Esophagus (tissue), 2 donors: ENCODE results near the gene ZBTB47. TPM values are rescaled to one million over a fixed set of nuclear protein-coding genes. Genes with fewer than 3 reads are reported as not detected.

Source experiments
- H3K27ac ChIP-seq, 2 donors: one replicate each; pipeline ENCODE4 v1.5.1; 2013; ENCODE audit warnings: low read depth in 2 of 2, mild to moderate bottlenecking in 2 of 2, inconsistent platforms in 1 of 2, low read length in 1 of 2, moderate library complexity in 1 of 2
- H3K27me3 ChIP-seq, 2 donors: one replicate each; pipeline ENCODE4 v1.6.1; 2013; ENCODE audit warnings: low read length in 2 of 2, control low read depth in 1 of 2, mild to moderate bottlenecking in 1 of 2; ENCODE audit not compliant: insufficient read depth in 2 of 2, control insufficient read depth in 1 of 2
- H3K36me3 ChIP-seq, 2 donors: one replicate each; pipeline ENCODE4 v1.6.1; 2013; ENCODE audit warnings: low read length in 1 of 2; ENCODE audit not compliant: control insufficient read depth in 2 of 2, insufficient read depth in 2 of 2
- H3K4me1 ChIP-seq, 2 donors: one replicate each; pipeline ENCODE4 v1.6.1; 2013; ENCODE audit warnings: low read length in 1 of 2; ENCODE audit not compliant: control insufficient read depth in 2 of 2, insufficient read depth in 2 of 2
- H3K4me3 ChIP-seq, 2 donors: one replicate each; pipeline ENCODE4 v1.5.1; 2013; ENCODE audit warnings: low read length in 2 of 2, mild to moderate bottlenecking in 2 of 2, low read depth in 1 of 2, moderate library complexity in 1 of 2
- H3K9me3 ChIP-seq, 2 donors: one replicate each; pipeline ENCODE4 v1.6.1; 2013; ENCODE audit warnings: mild to moderate bottlenecking in 2 of 2, low read depth in 1 of 2, low read length in 1 of 2, moderate library complexity in 1 of 2; ENCODE audit not compliant: control insufficient read depth in 2 of 2, insufficient read depth in 1 of 2
- WGBS, 2 donors: extraction: QIAGEN DNeasy Blood & Tissue Kit; methylation state at CpG; one replicate each; pipeline ENCODE4 v1.1.7; 2013; 5-methylcytosine and 5-hydroxymethylcytosine counted together
- polyA plus RNA-seq, 2 donors: library from polyadenylated mRNA; stranded (reverse); fragments of 200-250 nt; gene quantifications; one replicate each; pipeline ENCODE4 v1.2.3, GENCODE V29; 2013
- donor health status: healthy with polysubstance abuse.
- donor health status: Bipolar disorder and iron deficiency.

ZBTB47 gene
- 1 to 10 TPM; 3.5 to 6.0 TPM for polyA plus RNA-seq

DNA sequence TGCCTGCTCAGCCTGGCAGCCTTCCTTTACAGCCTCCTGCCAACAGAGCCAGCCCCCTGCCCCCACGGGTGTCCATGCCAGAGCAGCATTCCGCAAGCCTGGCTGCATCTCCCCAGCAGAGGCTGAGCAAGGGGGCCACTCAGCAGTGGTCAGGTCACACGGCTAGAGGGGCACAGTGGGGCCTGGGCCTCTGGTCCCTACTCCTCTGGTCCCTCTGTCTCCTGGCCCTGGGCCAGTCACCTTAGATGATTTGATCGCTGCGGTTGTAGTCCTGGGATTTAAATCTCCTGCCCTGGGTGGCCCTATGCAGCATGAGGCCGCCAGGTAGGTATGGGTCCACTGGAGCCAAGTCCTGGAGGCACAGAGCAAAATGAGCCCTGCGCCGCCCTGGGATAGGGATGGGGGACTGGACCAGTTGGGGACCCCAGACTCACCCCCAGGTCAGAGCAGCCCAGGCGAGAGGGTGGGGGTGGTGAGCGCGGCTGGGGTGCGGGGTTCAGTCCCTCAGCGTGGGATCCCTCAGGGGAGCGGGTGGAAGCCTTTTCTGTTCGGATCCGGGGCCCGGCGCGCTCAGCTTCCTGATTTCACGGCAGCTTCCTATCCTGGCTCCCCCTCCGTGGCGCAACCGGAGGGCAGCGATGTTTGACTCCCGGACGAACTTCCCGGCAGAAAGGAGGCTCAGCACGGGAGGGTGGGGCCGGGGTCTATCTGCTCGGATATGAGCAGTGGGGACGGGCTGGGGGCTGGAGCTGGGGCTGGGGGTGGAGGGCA is at the start of gene ZBTB47:
TSS of gene ZBTB47 (plus strand) at position 138 of the 771 bp plus-strand sequence. CDS start 4,659 bp downstream, outside the sequence.
- peaks cover 23 to 33% of the 10 kb centered on the region in 2 donors for H3K4me1 ChIP-seq
- peak within 1 kb of the TSS; percentile 60 for H3K4me3 ChIP-seq
- H3K36me3 ChIP-seq = peaks cover 0 to 8% of the 10 kb centered on the region in 2 donors
- H3K27me3 ChIP-seq = no peaks in the 10 kb centered on the region
- WGBS, 2 donors = 5 to 6% methylated on average over 29 to 31 of the region's 31 CpGs
- peak within 1 kb of the TSS; percentile 75 to 85 for H3K27ac ChIP-seq
- no peaks in the 10 kb centered on the region for H3K9me3 ChIP-seq

DNA sequence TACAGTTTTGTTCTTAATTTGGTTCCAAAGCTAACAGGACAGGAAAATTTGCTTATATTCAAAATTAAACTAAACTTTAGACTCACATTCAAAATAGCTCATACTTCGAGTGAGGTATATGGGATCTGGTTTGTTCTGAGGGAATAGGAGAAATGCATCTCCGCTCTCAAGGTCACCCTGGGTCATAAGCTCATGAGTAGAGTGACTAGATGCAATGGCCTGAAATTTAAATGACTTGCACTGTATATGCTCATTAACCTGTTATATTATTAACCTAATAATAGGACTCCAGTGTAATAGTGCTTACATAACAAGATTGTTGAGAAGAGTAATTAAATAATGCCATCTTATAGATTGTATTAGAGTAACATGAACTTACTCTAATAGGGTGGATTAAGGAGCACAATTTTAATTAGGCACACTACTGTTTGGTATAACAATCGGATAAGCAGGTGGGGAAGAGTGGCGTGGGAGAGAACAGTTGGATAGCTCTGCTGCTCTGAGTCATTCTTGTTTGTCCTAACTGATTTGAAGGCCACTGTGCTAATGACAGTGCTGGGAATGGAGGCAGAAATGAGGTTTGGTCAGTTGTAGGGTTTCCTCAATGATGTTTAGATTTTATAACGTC is 47.8 kb upstream of the ZBTB47 start:
- H3K4me3 ChIP-seq = no peak overlapping the region
- peaks cover 0 to 3% of the 10 kb centered on the region in 2 donors for H3K4me1 ChIP-seq
- H3K27ac ChIP-seq = no peak overlapping the region
- no peaks in the 10 kb centered on the region for H3K9me3 ChIP-seq
- 57 to 59% methylated on average over 5 of the region's 5 CpGs for WGBS, 2 donors
- H3K36me3 ChIP-seq = no peaks in the 10 kb centered on the region
- no peaks in the 10 kb centered on the region for H3K27me3 ChIP-seq

DNA sequence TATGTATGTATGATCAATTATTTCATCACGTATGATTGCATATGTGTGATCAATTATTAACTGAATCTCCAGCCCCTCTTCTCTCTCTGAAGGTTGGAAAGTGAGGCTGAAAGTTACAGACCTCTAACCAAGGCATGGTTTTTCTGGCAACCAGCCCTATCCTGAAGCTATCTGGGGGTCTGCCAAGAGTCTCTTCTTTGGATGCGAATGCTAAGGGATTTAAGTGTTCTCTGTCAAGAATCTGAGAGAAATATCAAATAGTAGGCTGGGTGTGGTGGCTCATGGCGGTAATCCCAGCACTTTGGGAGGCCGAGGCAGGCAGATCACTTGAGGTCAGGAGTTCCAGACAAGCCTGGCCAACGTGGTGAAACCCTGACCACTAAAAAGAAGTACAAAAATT is 44.9 kb upstream of the ZBTB47 start:
- Histone ChIP-seq H3K27ac (peak overlapping the region in 1 of 2 donors; percentile 66), H3K36me3 (no peaks in the 10 kb centered on the region)

DNA sequence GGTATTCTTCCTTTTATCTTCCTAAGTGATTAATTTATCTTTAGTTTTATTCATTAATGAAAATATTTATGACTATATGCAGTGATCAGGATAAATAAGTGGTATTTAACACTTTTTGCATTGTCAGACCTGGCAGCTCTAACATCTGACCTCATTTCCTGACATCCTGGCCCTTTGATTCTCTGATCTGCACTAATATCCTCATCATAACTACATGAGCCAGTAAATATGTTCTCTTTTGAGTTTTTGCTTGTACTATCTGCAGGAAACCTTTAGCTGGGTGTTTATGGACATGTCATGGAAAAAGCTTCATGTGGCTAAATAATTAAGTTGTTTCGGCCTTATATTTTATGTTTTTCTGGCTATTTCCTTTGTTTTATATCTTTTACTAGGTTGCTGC is 42.5 kb upstream of the ZBTB47 start:
- Histone ChIP-seq H3K27me3 (no peaks in the 10 kb centered on the region), H3K27ac (no peak overlapping the region)

More for the DNA sequence above, 44.9 kb upstream of the ZBTB47 start:
- H3K4me1 ChIP-seq = peaks cover 0 to 3% of the 10 kb centered on the region in 2 donors
- no peaks in the 10 kb centered on the region for H3K27me3 ChIP-seq
- no peak overlapping the region for H3K4me3 ChIP-seq
- no peaks in the 10 kb centered on the region for H3K9me3 ChIP-seq
- 27 to 31% methylated on average over 5 of the region's 5 CpGs for WGBS, 2 donors

GRCh38 chr3:42612217-42612616 is 41.3 kb upstream of the ZBTB47 start:
- no peak overlapping the region for H3K27ac ChIP-seq
- WGBS, 2 donors = 48 to 71% methylated on average over 1 of the region's 1 CpG
- H3K9me3 ChIP-seq = no peaks in the 10 kb centered on the region
- H3K4me3 ChIP-seq = no peak overlapping the region
- peaks cover 0 to 3% of the 10 kb centered on the region in 2 donors for H3K4me1 ChIP-seq
- no peaks in the 10 kb centered on the region for H3K36me3 ChIP-seq
- no peaks in the 10 kb centered on the region for H3K27me3 ChIP-seq

More for the DNA sequence above, 42.5 kb upstream of the ZBTB47 start:
- Histone ChIP-seq H3K4me3 (no peak overlapping the region), H3K36me3 (no peaks in the 10 kb centered on the region), H3K4me1 (peaks cover 0 to 3% of the 10 kb centered on the region in 2 donors), H3K9me3 (no peaks in the 10 kb centered on the region)
- WGBS, 2 donors = 78 to 85% methylated on average over 1 of the region's 1 CpG

DNA sequence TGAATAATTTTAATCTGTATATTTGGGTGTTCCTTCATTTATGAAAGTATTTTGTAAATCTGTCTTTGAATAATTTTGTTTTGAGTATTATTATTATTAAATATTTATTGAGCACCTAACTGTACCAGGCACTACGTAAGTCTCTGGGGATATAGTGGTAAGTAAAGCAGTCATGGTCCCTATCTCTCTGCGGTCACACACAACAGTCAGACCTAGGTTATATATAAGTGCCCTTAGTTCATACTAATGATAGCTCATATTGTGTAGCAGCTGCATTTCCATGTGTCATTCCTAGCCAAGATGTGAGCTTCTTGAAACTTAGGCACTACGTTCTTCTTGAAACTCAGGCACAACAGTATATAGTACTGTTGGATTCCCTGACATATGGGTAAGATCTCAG is 40.6 kb upstream of the ZBTB47 start:
- Histone ChIP-seq H3K4me1 (peaks cover 0 to 3% of the 10 kb centered on the region in 2 donors), H3K9me3 (no peaks in the 10 kb centered on the region), H3K27ac (no peak overlapping the region), H3K36me3 (no peaks in the 10 kb centered on the region), H3K27me3 (no peaks in the 10 kb centered on the region), H3K4me3 (no peak overlapping the region)
- WGBS, 2 donors = 89 to 95% methylated on average over 3 of the region's 3 CpGs

DNA sequence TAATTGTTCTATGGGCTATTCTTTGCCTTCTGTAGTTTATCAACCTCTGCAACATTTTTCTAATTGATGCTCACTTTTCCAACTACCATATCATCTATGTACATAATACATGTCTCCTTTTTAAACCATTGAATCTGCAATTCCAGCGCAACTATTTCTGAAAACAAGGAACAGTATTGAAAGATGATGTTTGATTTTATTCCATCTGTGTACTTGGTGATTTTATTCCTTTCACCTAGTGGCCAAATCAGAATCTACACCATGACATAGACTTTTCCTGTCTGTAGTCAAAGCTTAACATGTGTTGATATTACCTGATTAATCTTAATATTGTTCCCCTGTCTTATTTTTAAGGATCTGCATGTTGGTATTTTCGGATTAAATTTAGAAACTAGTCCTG is 40.0 kb upstream of the ZBTB47 start:
- no peak overlapping the region for H3K4me3 ChIP-seq
- H3K36me3 ChIP-seq = no peaks in the 10 kb centered on the region
- 83 to 84% methylated on average over 2 of the region's 2 CpGs for WGBS, 2 donors
- H3K27me3 ChIP-seq = no peaks in the 10 kb centered on the region
- H3K27ac ChIP-seq = no peak overlapping the region
- no peaks in the 10 kb centered on the region for H3K9me3 ChIP-seq
- peaks cover 0 to 3% of the 10 kb centered on the region in 2 donors for H3K4me1 ChIP-seq

- H3K27ac ChIP-seq = no peak overlapping the region
- no peaks in the 10 kb centered on the region for H3K4me1 ChIP-seq
- H3K9me3 ChIP-seq = no peaks in the 10 kb centered on the region
- no peaks in the 10 kb centered on the region for H3K27me3 ChIP-seq
- WGBS, 2 donors = 95 to 96% methylated on average over 2 of the region's 2 CpGs
- H3K36me3 ChIP-seq = peaks cover 0 to 6% of the 10 kb centered on the region in 2 donors
- H3K4me3 ChIP-seq = no peak overlapping the region
Measured at GRCh38 chr3:42631620-42632019, 21.9 kb upstream of the ZBTB47 start.

- Histone ChIP-seq H3K27ac (no peak overlapping the region), H3K9me3 (no peaks in the 10 kb centered on the region), H3K27me3 (no peaks in the 10 kb centered on the region), H3K4me3 (no peak overlapping the region), H3K4me1 (no peaks in the 10 kb centered on the region), H3K36me3 (peaks cover 0 to 8% of the 10 kb centered on the region in 2 donors)
- WGBS, 2 donors = 47 to 68% methylated on average over 1 of the region's 1 CpG
Measured at GRCh38 chr3:42632146-42632545, 21.4 kb upstream of the ZBTB47 start.
